ENCODE measurements around the gene ADM.

The ADM gene

GRCh38 chr11:10309163-10310093 lies 4.6 kb downstream of the ADM start:
- no peak for DNase-seq (ENCODE audit: low read depth in 2 of 2)

DNA sequence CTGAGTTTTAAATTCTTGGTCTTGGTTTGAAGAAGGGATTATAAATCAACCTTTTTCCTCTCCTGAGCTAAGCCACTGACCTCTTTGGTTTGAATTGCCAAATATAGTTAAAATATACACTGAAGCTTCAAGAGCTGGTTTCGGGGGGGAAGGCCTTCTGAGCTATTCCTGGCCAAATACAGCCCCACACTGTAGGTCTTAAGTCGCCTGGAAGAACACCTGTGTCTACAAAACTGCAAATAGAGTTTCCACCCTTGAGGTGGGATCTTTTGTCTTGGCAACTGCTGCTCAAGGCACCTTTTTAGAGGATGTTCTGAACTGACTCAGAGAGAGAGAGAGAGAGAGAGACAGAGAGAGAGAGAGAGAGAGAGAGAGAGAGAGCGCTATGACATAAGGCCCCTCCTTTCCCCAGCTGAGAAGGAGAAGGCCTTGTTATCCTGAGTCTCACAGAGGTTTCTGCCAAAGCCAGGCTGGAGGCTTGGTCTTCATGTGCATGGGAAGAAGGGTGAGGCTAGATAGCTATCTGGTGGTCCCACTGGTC lies 5.5 kb downstream of the ADM start:
- DNase-seq (ENCODE audit: low read depth in 2 of 2): no peak

GRCh38 chr11:10311802-10312201 lies 6.9 kb downstream of the ADM start:
- no peak for DNase-seq (ENCODE audit: low read depth in 2 of 2)

- no peak for DNase-seq (ENCODE audit: low read depth in 2 of 2)
These were observed 9.6 kb downstream of the ADM start for GRCh38 chr11:10314199-10315072.

- DNase-seq (ENCODE audit: low read depth in 2 of 2): no peak
These were observed 10.2 kb downstream of the ADM start for GRCh38 chr11:10315083-10315482.

- no peak for DNase-seq (ENCODE audit: low read depth in 2 of 2)
These were observed 12.4 kb downstream of the ADM start for GRCh38 chr11:10317151-10317755.

GRCh38 chr11:10317776-10318526 lies 13.1 kb downstream of the ADM start:
- no peak for DNase-seq (ENCODE audit: low read depth in 2 of 2)

- DNase-seq (ENCODE audit: low read depth in 2 of 2): no peak
These were observed 13.6 kb downstream of the ADM start for GRCh38 chr11:10318527-10318802.

DNA sequence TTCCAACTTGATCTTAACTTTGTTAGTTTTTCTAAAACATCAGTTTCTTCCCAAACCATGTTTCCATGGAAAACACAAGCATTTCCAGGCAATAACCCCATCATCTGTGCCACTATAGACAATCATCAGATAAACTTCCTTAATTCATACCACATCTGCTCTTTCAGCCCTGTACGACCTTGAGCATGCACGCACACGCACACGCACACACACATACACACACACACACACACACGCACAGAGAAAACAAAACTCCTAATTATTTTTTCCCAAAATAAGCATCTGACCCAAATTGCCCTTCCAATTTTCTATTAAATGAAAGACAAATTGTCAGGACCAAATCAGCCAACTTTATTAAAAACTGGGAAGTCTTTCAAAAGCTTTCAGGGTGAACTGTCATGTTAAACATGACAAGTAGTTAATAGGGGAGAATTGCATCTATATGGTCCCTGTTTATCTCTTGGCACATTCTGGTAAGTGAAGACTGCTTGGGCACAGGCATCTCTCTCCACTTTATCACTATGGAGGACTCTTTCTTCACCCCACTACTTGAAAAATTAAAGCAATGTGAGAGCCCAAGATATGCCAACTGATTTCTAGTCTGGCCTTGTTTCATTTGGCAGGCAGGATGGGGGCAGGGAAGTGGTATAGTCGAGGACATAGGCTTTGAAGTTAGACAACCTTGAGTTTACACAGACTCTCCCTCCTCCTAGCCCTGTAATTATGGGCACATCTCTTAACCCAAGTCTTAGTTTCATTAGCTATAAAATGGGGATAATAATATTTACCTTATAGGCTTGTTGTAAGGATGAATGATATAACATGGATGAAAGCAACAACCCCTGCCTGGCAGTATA lies 15.1 kb downstream of the ADM start:
- no peak for DNase-seq (ENCODE audit: low read depth in 2 of 2)

- no peak for DNase-seq (ENCODE audit: low read depth in 2 of 2)
These were observed 16.0 kb downstream of the ADM start for GRCh38 chr11:10320736-10321465.

DNA sequence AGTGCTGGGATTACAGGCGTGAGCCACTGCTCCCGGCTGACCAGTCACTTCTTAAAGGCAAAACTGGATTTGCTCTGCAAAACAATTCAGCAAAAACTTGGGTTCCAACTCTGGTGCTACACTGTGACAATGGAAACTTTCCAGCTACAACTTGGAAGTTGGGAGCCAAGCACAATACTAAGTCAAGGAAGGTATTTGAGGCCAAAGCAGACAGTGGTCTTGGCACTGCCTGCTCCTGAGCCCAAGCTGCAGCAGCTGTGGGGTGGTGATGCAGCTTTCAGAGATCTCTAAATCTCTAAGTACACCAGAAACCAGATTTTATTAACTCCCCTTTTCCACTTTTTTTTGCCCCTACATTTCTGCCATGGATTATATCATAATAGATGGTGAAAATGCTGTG lies 17.5 kb downstream of the ADM start:
- no peak for DNase-seq (ENCODE audit: low read depth in 2 of 2)

DNA sequence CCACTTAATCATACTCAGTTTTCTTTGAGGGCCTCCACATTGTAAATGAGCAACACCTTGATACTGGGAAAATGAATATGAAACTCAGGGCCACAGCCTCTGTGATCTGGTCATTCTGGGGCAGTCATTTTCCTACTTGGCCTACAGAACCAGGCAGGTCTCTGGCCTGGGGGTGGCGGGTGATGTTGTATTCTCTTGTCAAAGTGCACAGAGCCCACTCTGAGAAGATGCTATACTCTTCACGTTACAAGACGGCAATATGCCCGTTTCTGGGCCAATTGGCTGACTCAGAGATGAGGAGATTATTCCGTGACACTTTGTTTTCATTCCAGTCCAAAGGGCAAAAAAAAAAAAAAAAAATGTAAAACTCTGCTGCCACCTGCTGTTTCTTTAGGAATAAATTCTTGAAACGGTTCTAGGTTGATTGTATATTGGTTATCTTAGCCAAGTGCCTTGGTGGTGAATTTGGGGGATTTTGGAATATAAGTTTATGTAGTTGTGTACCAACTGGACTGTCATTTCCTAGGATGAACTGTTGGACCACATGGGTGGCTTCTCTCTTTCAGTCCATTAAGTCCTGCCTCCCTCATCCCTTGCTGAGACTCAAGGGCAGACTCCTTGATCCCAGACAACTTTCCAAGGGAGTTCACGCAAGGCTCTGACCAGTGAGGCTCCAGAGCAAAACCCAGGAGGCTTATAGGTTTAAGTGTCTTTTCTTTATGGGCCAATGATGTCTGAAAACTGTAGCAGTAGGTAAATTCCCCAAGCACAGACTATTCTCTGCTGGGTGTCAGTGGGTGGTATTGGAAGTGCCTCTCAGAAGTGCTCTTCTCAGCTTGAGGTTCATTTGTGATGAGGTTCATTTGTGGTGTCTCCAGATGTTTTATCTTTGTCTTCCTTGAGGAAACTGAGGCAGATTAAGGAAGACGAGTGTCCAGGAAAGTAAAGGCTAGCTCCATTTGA lies 18.2 kb downstream of the ADM start:
- peak; percentile 83 to 85 for DNase-seq (ENCODE audit: low read depth in 2 of 2)

DNA sequence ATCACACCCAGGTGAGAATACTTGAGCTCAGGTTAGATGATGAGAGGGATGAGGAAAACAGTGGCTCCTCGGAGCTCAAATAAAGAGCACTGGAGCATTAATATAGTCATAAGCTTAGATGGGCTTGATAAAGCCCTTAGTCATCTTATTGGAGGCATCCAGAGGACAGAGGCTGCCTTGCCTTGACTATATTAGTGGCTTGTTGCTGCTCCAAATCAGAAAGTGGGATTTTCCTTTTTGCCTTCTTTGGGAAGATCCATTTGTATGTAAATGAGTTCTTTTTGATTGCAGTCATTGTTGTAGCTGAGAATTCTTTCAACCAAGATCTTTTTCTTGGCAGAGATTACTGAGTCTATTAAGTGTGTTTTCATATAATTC lies 18.9 kb downstream of the ADM start:
- DNase-seq (ENCODE audit: low read depth in 2 of 2): no peak

- no peak for DNase-seq (ENCODE audit: low read depth in 2 of 2)
These were observed 19.6 kb downstream of the ADM start for GRCh38 chr11:10324474-10324873.

GRCh38 chr11:10325277-10326011 lies 20.6 kb downstream of the ADM start:
- no peak for DNase-seq (ENCODE audit: low read depth in 2 of 2)

GRCh38 chr11:10326012-10326964 lies 21.4 kb downstream of the ADM start:
- DNase-seq (ENCODE audit: low read depth in 2 of 2): no peak

GRCh38 chr11:10327254-10327653 lies 22.4 kb downstream of the ADM start:
- no peak for DNase-seq (ENCODE audit: low read depth in 2 of 2)

Measured in fibroblast of skin of left quadriceps (primary cell).